Gastroesophageal sphincter (tissue), 4 donors: ENCODE results near the gene APOL1. TPM values are rescaled to one million over a fixed set of nuclear protein-coding genes. Genes with fewer than 3 reads are reported as not detected.
"Not testable (repeated sequence)": the region's sequence is repeated elsewhere in the genome, so short reads cannot be mapped to it uniquely, and the experiment has no call there.

Experiments used
- ATAC-seq: fragments of 150-250 bp; one replicate; pipeline ENCODE4 v1.9.1; 2016; ENCODE audit warnings: mild to moderate bottlenecking, moderate library complexity
- H3K27ac ChIP-seq, 4 donors: fragments of 200-600 bp; sonication (generic) in 3 of 4; 1 replicate in 3 of 4; 2 replicates in 1 of 4; pipeline ENCODE4 v1.5.1; 2016 to 2019
- H3K27me3 ChIP-seq: fragments of 200-600 bp; sonication (generic); one replicate; pipeline ENCODE4 v1.5.1; 2019
- H3K36me3 ChIP-seq, 2 donors: fragments of 200-600 bp; sonication (generic); one replicate each; pipeline ENCODE4 v1.5.1; 2019; ENCODE audit warnings: control low read depth in 1 of 2
- H3K4me1 ChIP-seq, 3 donors: fragments of 200-600 bp; sonication (generic); 1 replicate in 2 of 3; 2 replicates in 1 of 3; pipeline ENCODE4 v1.5.1; 2016 to 2019; ENCODE audit warnings: control low read depth in 2 of 3
- H3K4me3 ChIP-seq, 2 donors: fragments of 200-600 bp; sonication (generic); one replicate each; pipeline ENCODE4 v1.5.1; 2019; ENCODE audit warnings: mild to moderate bottlenecking in 1 of 2, moderate library complexity in 1 of 2
- H3K9me3 ChIP-seq, 3 donors: fragments of 200-600 bp; sonication (generic); one replicate each; pipeline ENCODE4 v1.5.1; 2017 to 2019; ENCODE audit warnings: control low read depth in 2 of 3
- EP300 ChIP-seq: sonication (generic); formaldehyde crosslinking; IDR thresholded peaks from one replicate; pipeline ENCODE4 v1.6.1; 2017; ENCODE audit warnings: antibody characterized with exemption, mild to moderate bottlenecking
- POLR2A ChIP-seq, 2 donors: fragments of 450-650 bp; IDR thresholded peaks; one replicate each; pipeline ENCODE4 v1.6.1; 2017; ENCODE audit warnings: antibody characterized with exemption in 2 of 2, mild to moderate bottlenecking in 2 of 2, moderate library complexity in 1 of 2
- POLR2AphosphoS5 ChIP-seq: sonication (generic); formaldehyde crosslinking; IDR thresholded peaks from one replicate; pipeline ENCODE4 v1.6.1; 2017; ENCODE audit warnings: antibody characterized with exemption
- WGBS, 2 donors: methylation state at CpG; one replicate each; pipeline ENCODE4 v1.1.5; 2018; ENCODE audit warnings: low coverage in 1 of 2; 5-methylcytosine and 5-hydroxymethylcytosine counted together
- total RNA-seq, 4 donors: library from RNA; depleted of rRNA; stranded (reverse); fragments of >200 nt; gene quantifications; one replicate each; pipeline ENCODE4 v1.1.0, GENCODE V29; 2016
- TF ChIP-seq, protein P1 (sequence below), 4 experiments: fragments of 200-600 bp in 2 of 4; fragments of 450-650 bp in 2 of 4; sonication (generic) in 1 of 4; IDR thresholded peaks; one replicate each; pipeline ENCODE4 v1.5.1; 2017 to 2019; ENCODE audit warnings: antibody characterized with exemption in 4 of 4, mild to moderate bottlenecking in 2 of 4, moderate library complexity in 2 of 4

The APOL1 gene
- total RNA-seq, 4 donors from 2014 or later: 10.0 to 53.7 (median 26.0) TPM

GRCh38 chr22:36225333-36225922 is 27.5 kb upstream of the APOL1 start:
- no peak overlapping the region for H3K27ac ChIP-seq
- no peak for ATAC-seq
- no peaks in the 10 kb centered on the region for H3K27me3 ChIP-seq
- WGBS, 2 donors: 64 to 83% methylated on average over 4 of the region's 9 CpGs
- H3K9me3 ChIP-seq: no peaks in the 10 kb centered on the region
- H3K4me3 ChIP-seq: no peak overlapping the region
- H3K36me3 ChIP-seq: peaks cover 0 to 55% of the 10 kb centered on the region in 2 donors
- peaks cover 0 to 7% (median 4%) of the 10 kb centered on the region in 3 donors for H3K4me1 ChIP-seq
- TF ChIP-seq POLR2AphosphoS5: no peak
- TF ChIP-seq POLR2A (IDR thresholded peaks at IDR 0.05): no peak
- TF ChIP-seq EP300: no peak
- TF ChIP-seq, protein P1, sequence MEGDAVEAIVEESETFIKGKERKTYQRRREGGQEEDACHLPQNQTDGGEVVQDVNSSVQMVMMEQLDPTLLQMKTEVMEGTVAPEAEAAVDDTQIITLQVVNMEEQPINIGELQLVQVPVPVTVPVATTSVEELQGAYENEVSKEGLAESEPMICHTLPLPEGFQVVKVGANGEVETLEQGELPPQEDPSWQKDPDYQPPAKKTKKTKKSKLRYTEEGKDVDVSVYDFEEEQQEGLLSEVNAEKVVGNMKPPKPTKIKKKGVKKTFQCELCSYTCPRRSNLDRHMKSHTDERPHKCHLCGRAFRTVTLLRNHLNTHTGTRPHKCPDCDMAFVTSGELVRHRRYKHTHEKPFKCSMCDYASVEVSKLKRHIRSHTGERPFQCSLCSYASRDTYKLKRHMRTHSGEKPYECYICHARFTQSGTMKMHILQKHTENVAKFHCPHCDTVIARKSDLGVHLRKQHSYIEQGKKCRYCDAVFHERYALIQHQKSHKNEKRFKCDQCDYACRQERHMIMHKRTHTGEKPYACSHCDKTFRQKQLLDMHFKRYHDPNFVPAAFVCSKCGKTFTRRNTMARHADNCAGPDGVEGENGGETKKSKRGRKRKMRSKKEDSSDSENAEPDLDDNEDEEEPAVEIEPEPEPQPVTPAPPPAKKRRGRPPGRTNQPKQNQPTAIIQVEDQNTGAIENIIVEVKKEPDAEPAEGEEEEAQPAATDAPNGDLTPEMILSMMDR (IDR thresholded peaks at IDR 0.05): no peak

GRCh38 chr22:36226189-36226588 is 26.7 kb upstream of the APOL1 start:
- Histone ChIP-seq H3K27me3 (no peaks in the 10 kb centered on the region), H3K4me3 (no peak overlapping the region), H3K27ac (no peak overlapping the region), H3K36me3 (peaks cover 0 to 62% of the 10 kb centered on the region in 2 donors), H3K4me1 (peaks cover 0 to 7% (median 4%) of the 10 kb centered on the region in 3 donors), H3K9me3 (no peaks in the 10 kb centered on the region)
- no peak for ATAC-seq
- no CpG with 5 or more reads among the region's 5 CpGs for WGBS, 2 donors
- TF ChIP-seq EP300 (no peak), POLR2AphosphoS5 (no peak), POLR2A (IDR thresholded peaks at IDR 0.05) (no peak)
- TF ChIP-seq, protein P1 (IDR thresholded peaks at IDR 0.05): no peak

- no peak for ATAC-seq
- H3K36me3 ChIP-seq: peaks cover 0 to 74% of the 10 kb centered on the region in 2 donors
- H3K4me3 ChIP-seq: no peak overlapping the region
- no peaks in the 10 kb centered on the region for H3K9me3 ChIP-seq
- H3K27ac ChIP-seq: no peak overlapping the region
- H3K4me1 ChIP-seq: no peaks in the 10 kb centered on the region
- H3K27me3 ChIP-seq: no peaks in the 10 kb centered on the region
- TF ChIP-seq POLR2AphosphoS5 (peak; percentile 26), EP300 (no peak)
- 95% methylated on average over 9 of the region's 9 CpGs; no CpG with 5 or more reads in 1 of the 2 donors for WGBS, 2 donors
These were observed 25.5 kb upstream of the APOL1 start for GRCh38 chr22:36227396-36227795.

- no peak for ATAC-seq
- TF ChIP-seq, protein P1 (IDR thresholded peaks at IDR 0.05): no peak
- TF ChIP-seq POLR2A (IDR thresholded peaks at IDR 0.05) (no peak), EP300 (no peak), POLR2AphosphoS5 (no peak)
- H3K4me1 ChIP-seq: no peaks in the 10 kb centered on the region
- WGBS, 2 donors: 90 to 93% methylated on average over 3 to 7 of the region's 8 CpGs
- H3K4me3 ChIP-seq: no peak overlapping the region
- H3K9me3 ChIP-seq: no peaks in the 10 kb centered on the region
- H3K27ac ChIP-seq: no peak overlapping the region
- H3K27me3 ChIP-seq: no peaks in the 10 kb centered on the region
- H3K36me3 ChIP-seq: peaks cover 0 to 78% of the 10 kb centered on the region in 2 donors
These were observed 25.1 kb upstream of the APOL1 start for GRCh38 chr22:36227806-36228205.

DNA sequence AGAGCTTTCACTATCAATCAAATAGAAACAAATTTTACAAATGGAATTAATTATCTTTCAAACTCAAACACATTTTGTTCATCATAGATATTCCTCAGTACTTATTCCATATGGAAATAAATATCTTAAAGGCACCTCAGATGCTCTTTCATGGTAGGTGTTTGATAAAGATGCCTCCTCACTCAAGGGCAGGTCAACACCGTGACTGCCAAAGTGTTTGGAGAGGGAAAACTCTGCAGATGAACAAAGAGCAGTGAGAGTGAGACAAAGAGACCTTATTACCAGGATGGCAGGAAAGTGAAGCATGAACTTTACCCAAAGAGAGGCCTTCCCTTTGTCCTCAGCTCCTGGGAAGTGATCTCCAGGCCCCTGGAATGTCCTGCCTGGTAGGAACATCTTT is 24.6 kb upstream of the APOL1 start:
- H3K4me1 ChIP-seq, H3K27ac ChIP-seq, H3K4me3 ChIP-seq, H3K9me3 ChIP-seq, H3K27me3 ChIP-seq, ATAC-seq: not testable (repeated sequence)
- peaks cover 0 to 84% of the 10 kb centered on the region in 2 donors for H3K36me3 ChIP-seq
- WGBS, 2 donors: 80 to 100% methylated on average over 1 of the region's 1 CpG

DNA sequence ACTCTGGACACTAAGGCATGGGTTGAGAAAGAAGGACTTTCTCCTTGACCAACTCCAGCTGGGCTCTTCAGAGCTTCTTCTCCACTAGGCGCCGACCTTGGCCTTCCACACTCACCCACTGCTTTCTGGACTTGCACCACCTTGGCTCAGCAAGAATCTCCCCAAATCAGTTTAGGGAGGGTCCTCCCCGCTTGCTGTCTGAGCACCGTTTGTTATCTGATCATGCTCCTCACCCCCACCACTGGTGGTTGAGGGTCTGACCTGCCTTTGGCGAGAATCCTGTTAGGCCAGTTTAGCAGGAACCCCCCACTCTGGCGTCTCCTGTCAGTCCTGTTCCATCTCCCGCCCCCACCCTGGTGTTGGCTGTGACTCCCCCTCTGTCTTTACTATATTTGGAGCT is 24.0 kb upstream of the APOL1 start:
- no peak overlapping the region for H3K27ac ChIP-seq
- H3K27me3 ChIP-seq: no peaks in the 10 kb centered on the region
- H3K4me3 ChIP-seq: no peak overlapping the region
- no peak for TF ChIP-seq EP300
- TF ChIP-seq POLR2AphosphoS5: no peak
- TF ChIP-seq, protein P1 (IDR thresholded peaks at IDR 0.05): no peak
- TF ChIP-seq POLR2A (IDR thresholded peaks at IDR 0.05): no peak
- H3K36me3 ChIP-seq: peaks cover 0 to 89% of the 10 kb centered on the region in 2 donors
- WGBS, 2 donors: 84 to 90% methylated on average over 2 to 6 of the region's 7 CpGs
- H3K4me1 ChIP-seq: peaks cover 0 to 7% (median 0%) of the 10 kb centered on the region in 3 donors
- ATAC-seq: no peak
- H3K9me3 ChIP-seq: no peaks in the 10 kb centered on the region

DNA sequence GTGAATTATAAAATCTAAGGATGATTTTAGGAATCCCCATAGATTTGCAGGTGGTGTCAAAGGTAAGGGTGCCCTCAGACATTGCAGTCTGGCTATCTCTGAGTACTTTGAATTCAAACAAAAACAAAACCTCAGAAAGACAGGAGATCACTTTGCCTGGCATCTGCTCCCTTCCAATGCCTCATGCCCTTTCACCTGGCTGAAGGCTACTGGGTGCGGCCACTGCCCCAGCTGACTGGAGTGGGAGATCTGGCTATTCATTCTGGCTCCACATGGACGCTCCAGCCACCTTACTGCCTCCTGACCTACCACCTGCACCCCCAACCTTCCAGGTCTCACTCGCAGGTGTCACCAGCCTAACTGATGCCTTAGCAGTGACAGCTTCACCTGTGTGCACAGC is 23.3 kb upstream of the APOL1 start:
- not testable (repeated sequence) for H3K9me3 ChIP-seq, H3K4me3 ChIP-seq, H3K27ac ChIP-seq, H3K27me3 ChIP-seq, ATAC-seq
- peaks cover 0 to 14% (median 4%) of the 10 kb centered on the region in 3 donors for H3K4me1 ChIP-seq
- H3K36me3 ChIP-seq: peaks cover 0 to 84% of the 10 kb centered on the region in 2 donors
- WGBS, 2 donors: 100% methylated on average over 2 of the region's 3 CpGs; no CpG with 5 or more reads in 1 of the 2 donors

DNA sequence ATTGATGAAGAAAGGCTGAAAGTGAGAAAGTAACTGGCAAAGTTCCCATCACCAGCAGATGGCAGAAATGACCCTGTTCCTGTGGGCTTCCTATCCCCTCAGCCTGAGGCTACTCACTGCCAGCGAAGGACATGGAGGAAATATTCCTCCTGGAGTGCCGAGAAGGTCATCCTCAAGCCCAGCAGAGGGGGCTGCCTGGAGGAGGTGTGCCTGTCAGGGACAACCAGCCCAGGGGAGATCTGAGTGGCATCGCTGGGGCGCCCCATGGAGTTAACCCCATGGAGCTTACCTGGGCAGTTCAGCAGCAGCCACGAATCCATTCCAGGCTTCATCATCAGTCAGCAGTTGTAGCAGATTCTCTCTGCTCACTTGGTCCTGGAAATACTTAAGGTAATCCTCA is 21.9 kb upstream of the APOL1 start:
- WGBS, 2 donors: 86% methylated on average over 1 of the region's 5 CpGs; no CpG with 5 or more reads in 1 of the 2 donors

More for the DNA sequence above, 21.9 kb upstream of the APOL1 start:
- not testable (repeated sequence) for H3K9me3 ChIP-seq, H3K4me3 ChIP-seq, H3K27me3 ChIP-seq, H3K27ac ChIP-seq, ATAC-seq
- Histone ChIP-seq H3K4me1 (peaks cover 0 to 28% (median 8%) of the 10 kb centered on the region in 3 donors), H3K36me3 (peaks cover 0 to 75% of the 10 kb centered on the region in 2 donors)
